BJ (cell line): Measurements from ENCODE around the gene RNFT2. TPM values are rescaled to one million over a fixed set of nuclear protein-coding genes. Genes with fewer than 3 reads are reported as not detected.
A peak's percentile ranks its signal among the peaks of the same experiment; 100 is the strongest.

Experiments
- CTCF ChIA-PET: fragments of 350-600 bp; formaldehyde crosslinking; extraction: SDS; loops from one replicate; lab custom pipeline; 2021; ENCODE audit warnings: antibody characterized with exemption, inconsistent platforms; lab: Yijun Ruan, JAX
- POLR2A ChIA-PET: fragments of 300-600 bp; sonication (Branson Sonifier 250); formaldehyde crosslinking; extraction: SDS; loops from one replicate; lab custom pipeline; 2021; ENCODE audit warnings: antibody characterized with exemption; lab: Charles Lee
- DNase-seq: peaks from one replicate; pipeline ENCODE4 v3.0.0-alpha.2; 2011; ENCODE audit warnings: low read depth
- H3K27me3 ChIP-seq: 2 replicates; pipeline ENCODE4 v1.6.0; 2011; ENCODE audit warnings: low read length; ENCODE audit not compliant: control insufficient read depth, insufficient read depth
- H3K36me3 ChIP-seq: 2 replicates; pipeline ENCODE4 v1.5.1; 2011; ENCODE audit warnings: low read length; ENCODE audit not compliant: control insufficient read depth, insufficient read depth
- H3K4me3 ChIP-seq: 2 replicates; pipeline ENCODE4 v1.5.1; 2011; ENCODE audit warnings: low read depth, mild to moderate bottlenecking, control low read depth, low read length
- polyA plus RNA-seq: library from polyadenylated mRNA; depleted of rRNA; stranded (reverse); fragments of >200 nt; gene quantifications from 2 replicates; pipeline ENCODE4 v1.2.3, GENCODE V29; 2011
- TF ChIP-seq, protein P1 (sequence below): IDR thresholded peaks from 2 replicates; pipeline ENCODE4 v1.5.1; 2011; ENCODE audit warnings: low read depth, mild to moderate bottlenecking, control low read depth, inconsistent platforms, low read length, moderate library complexity; ENCODE audit not compliant: insufficient read depth

The RNFT2 gene
- polyA plus RNA-seq, 1 experiment: 1.2 TPM

DNA sequence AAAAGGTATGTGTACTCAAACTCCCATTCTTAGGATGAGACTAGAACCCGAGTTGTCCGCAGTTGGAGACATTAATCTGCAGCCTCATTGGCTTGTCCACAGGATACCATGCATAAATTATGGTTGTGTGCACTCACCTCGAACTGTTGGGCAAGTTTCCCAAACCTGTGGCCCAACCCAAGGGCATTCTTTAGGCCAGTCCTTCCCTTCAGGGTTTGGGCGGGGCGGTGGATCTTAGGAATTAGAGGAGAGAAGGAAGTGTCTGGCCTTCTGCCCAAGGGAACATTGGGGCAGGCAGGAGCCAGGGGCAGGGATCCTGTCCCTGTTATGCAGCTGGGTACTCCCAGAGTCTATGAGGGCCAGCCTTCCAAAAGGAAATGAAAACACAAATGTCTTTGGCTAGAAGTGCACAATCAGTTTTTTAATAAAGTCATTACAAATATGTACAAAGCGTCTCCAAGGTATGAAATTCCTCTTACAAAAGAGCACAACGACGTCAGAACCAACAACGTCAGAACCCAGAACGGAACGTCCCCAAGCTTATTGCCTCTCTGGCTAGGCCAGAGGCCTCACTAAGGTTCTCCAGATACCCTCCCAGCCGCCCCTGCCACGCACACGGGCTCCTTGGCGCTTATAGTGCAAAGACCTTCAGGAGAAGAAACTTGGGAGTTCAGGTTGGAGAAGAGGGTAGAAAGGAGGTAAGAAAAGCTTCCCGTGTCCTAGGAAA lies 117.8 kb downstream of the RNFT2 start:
- ChIA-PET CTCF (no interaction called here), POLR2A (no interaction called here)
- Histone ChIP-seq H3K4me3 (no peak overlapping the region), H3K36me3 (no peaks in the 10 kb centered on the region), H3K27me3 (peaks cover 7% of the 10 kb centered on the region)
- no peak for DNase-seq
- TF ChIP-seq, protein P1, sequence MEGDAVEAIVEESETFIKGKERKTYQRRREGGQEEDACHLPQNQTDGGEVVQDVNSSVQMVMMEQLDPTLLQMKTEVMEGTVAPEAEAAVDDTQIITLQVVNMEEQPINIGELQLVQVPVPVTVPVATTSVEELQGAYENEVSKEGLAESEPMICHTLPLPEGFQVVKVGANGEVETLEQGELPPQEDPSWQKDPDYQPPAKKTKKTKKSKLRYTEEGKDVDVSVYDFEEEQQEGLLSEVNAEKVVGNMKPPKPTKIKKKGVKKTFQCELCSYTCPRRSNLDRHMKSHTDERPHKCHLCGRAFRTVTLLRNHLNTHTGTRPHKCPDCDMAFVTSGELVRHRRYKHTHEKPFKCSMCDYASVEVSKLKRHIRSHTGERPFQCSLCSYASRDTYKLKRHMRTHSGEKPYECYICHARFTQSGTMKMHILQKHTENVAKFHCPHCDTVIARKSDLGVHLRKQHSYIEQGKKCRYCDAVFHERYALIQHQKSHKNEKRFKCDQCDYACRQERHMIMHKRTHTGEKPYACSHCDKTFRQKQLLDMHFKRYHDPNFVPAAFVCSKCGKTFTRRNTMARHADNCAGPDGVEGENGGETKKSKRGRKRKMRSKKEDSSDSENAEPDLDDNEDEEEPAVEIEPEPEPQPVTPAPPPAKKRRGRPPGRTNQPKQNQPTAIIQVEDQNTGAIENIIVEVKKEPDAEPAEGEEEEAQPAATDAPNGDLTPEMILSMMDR: no peak

DNA sequence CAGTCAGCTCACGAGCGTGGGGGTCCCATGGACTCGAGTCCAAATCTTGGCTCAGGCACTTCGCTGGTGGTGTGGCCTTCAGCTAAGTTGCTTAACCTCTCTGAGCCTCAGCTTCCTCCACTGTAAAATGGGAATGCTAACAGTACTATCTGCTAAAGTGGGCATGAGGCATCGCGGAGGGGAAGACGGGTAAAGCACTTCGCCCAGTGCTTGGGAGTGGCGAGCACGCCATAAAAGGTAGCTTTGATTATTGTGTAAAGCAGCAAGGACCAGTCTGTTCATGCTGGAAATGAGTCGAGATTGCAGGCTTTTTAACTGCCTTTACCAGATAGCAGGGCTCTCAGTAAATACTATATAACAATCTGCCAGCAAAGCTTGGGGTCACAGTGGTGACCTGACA lies 118.6 kb downstream of the RNFT2 start:
- TF ChIP-seq, protein P1: no peak
- Histone ChIP-seq H3K4me3 (no peak overlapping the region), H3K36me3 (no peaks in the 10 kb centered on the region), H3K27me3 (peaks cover 7% of the 10 kb centered on the region)
- ChIA-PET CTCF (no interaction called here), POLR2A (no interaction called here)
- DNase-seq: no peak

DNA sequence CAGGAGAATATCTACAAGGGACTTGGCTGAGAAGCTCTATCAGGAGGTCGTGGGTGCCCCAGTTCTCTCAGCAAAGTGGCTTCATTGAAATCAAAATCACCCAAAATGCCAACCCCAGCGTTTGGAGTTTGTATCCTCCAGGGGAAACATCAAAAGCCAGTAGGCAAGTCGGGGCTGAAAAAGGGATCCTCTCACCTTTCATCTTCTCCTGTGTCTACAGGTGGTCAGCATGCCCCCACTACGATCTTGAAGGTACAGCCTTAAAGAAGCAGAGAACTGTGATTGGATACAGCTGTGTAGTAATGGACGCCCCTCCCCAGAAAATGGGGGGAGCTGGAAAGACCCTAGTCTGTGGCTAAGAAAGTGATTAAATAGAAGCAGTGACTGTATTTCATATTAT lies 121.0 kb downstream of the RNFT2 start:
- H3K36me3 ChIP-seq: no peaks in the 10 kb centered on the region
- POLR2A ChIA-PET: no interaction called here
- no peak for DNase-seq
- CTCF ChIA-PET: interaction anchor here (0.7 kb wide), 1 partner anchor 53 kb away, joined by 4 read pairs; no protein-coding TSS in a partner anchor
- peaks cover 4% of the 10 kb centered on the region; the same call in 1 of the 2 replicates for H3K27me3 ChIP-seq
- TF ChIP-seq, protein P1: no peak
- no peak overlapping the region for H3K4me3 ChIP-seq

DNA sequence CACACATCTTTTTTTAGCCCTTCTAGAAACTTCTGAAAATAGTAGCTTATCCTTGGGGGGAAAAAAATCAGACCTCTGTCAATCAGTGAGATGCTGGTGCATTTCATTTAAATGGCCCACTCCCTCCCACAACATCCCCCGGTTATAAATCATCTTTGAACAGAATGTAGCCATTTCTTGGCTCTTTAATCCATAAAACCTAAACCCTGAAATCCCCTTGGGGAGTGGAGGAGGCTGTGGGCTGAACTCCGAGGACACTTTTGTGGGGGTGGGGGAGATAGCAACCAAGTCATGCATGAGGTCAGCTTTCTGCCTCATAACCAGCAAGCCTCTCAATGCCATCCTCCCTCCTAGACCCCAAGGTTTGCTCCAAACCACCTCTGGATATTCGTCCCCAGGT lies 122.1 kb downstream of the RNFT2 start:
- ChIA-PET POLR2A (interaction anchor here (0.6 kb wide), 1 partner anchor 129 kb away, joined by 3 read pairs; no protein-coding TSS in a partner anchor), CTCF (no interaction called here)
- no peak overlapping the region for H3K4me3 ChIP-seq
- TF ChIP-seq, protein P1: no peak
- DNase-seq: no peak
- peaks cover 3% of the 10 kb centered on the region; the same call in 1 of the 2 replicates for H3K27me3 ChIP-seq
- H3K36me3 ChIP-seq: no peaks in the 10 kb centered on the region

DNA sequence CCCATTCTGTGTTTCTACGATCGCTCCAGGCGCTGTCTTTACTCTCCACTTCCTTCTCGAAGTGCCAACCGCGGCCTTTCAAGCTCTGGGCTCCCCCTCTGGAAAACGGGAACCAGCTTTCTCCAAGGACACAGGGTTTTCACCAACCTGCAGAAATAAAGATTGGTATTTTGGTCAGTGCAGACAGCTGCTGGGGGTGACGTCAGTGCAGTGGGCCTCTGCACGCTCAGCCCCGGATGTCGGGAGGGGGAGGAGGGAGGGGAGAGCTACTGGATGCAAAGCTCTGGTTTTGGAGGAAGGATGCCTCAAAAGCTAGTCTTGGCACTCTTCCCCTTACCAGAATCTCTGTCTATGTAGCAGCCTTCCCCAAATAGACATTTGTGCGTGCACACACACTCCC lies 123.2 kb downstream of the RNFT2 start:
- CTCF ChIA-PET: interaction anchor here (0.7 to 1.1 kb wide), 2 partner anchors 158 to 820 kb away, joined by 3 read pairs; no protein-coding TSS in a partner anchor

More for the DNA sequence above, 123.2 kb downstream of the RNFT2 start:
- Histone ChIP-seq H3K36me3 (no peaks in the 10 kb centered on the region), H3K27me3 (peaks cover 3% of the 10 kb centered on the region; the same call in 1 of the 2 replicates), H3K4me3 (no peak overlapping the region)
- DNase-seq: peak; percentile 72
- TF ChIP-seq, protein P1: no peak
- POLR2A ChIA-PET: no interaction called here
